Progenitor cell of endocrine pancreas (in vitro differentiated cells): ENCODE measurements around the gene SHC4. TPM values are rescaled to one million over a fixed set of nuclear protein-coding genes. Genes with fewer than 3 reads are reported as not detected.

Experiments used
- DNase-seq: peaks from one replicate; pipeline ENCODE4 v3.0.0; 2021; ENCODE audit warnings: low spot score; ENCODE audit not compliant: unreplicated experiment
- H3K27ac Mint-ChIP-seq: 2 replicates; pipeline ENCODE4 v1.8.0; 2021; ENCODE audit warnings: mild to moderate bottlenecking, moderate library complexity, mixed read lengths
- H3K27me3 Mint-ChIP-seq: 2 replicates; pipeline ENCODE4 v1.8.0; 2021; ENCODE audit warnings: mixed read lengths
- H3K36me3 Mint-ChIP-seq: 2 replicates; pipeline ENCODE4 v1.8.0; 2022; ENCODE audit warnings: mixed read lengths; ENCODE audit not compliant: insufficient read depth
- H3K4me1 Mint-ChIP-seq: 2 replicates; pipeline ENCODE4 v1.8.0; 2021; ENCODE audit warnings: low read depth, mixed read lengths
- H3K4me3 Mint-ChIP-seq: 2 replicates; pipeline ENCODE4 v1.8.0; 2021; ENCODE audit warnings: low read depth, mild to moderate bottlenecking, moderate library complexity, mixed read lengths
- H3K9me3 Mint-ChIP-seq: 2 replicates; pipeline ENCODE4 v1.8.0; 2021; ENCODE audit warnings: low read depth, mixed read lengths
- total RNA-seq: library from RNA; stranded (reverse); gene quantifications from 2 replicates; pipeline ENCODE4 v1.2.1, GENCODE V29; 2021
- TF ChIP-seq, protein P1 (sequence below): fragments of 200-600 bp; sonication (generic); IDR thresholded peaks from one replicate; pipeline ENCODE4 v1.5.0; 2021; ENCODE audit warnings: antibody characterized with exemption, mild to moderate bottlenecking; ENCODE audit not compliant: unreplicated experiment

The SHC4 gene
- total RNA-seq, 1 donor from 2014 or later, result 0.36 TPM

DNA sequence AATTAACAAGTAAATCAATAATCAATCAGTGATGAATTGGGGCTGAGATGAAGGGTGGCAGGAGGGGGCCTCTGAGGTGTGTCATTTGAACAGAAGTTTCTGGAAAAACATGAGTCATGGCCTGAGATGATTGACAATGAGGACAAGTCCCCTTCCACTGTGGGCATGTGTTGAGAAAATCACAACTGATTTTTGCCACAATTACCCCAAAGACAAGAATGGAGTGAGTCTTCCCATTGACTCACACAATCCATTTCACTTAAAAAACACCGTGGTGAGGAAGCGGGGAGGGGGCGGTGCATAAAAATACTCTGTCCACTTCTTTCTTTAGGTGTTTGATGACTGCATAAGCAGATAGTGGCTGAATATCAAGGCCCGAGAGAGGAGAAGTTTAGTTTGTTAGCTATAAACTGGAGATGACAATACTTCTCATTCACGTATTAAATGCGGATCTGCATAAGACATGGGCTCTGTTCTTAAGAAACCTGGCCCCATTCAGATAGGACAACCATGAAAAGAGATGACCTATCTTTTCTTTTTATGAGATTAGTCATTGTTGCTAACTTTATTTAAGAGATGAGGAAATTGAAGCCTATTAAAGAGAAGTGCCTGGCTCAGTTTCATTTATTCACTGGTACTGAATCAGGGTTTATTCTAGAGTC lies 34.7 kb downstream of the SHC4 start:
- H3K4me3 Mint-ChIP-seq, result no peak overlapping the region
- H3K36me3 Mint-ChIP-seq, result no peaks in the 10 kb centered on the region
- no peaks in the 10 kb centered on the region for H3K9me3 Mint-ChIP-seq
- TF ChIP-seq, protein P1, sequence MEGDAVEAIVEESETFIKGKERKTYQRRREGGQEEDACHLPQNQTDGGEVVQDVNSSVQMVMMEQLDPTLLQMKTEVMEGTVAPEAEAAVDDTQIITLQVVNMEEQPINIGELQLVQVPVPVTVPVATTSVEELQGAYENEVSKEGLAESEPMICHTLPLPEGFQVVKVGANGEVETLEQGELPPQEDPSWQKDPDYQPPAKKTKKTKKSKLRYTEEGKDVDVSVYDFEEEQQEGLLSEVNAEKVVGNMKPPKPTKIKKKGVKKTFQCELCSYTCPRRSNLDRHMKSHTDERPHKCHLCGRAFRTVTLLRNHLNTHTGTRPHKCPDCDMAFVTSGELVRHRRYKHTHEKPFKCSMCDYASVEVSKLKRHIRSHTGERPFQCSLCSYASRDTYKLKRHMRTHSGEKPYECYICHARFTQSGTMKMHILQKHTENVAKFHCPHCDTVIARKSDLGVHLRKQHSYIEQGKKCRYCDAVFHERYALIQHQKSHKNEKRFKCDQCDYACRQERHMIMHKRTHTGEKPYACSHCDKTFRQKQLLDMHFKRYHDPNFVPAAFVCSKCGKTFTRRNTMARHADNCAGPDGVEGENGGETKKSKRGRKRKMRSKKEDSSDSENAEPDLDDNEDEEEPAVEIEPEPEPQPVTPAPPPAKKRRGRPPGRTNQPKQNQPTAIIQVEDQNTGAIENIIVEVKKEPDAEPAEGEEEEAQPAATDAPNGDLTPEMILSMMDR, result no peak
- no peak overlapping the region for H3K27ac Mint-ChIP-seq
- peaks cover 15% of the 10 kb centered on the region for H3K27me3 Mint-ChIP-seq
- H3K4me1 Mint-ChIP-seq, result peaks cover 2% of the 10 kb centered on the region
- no peak for DNase-seq

GRCh38 chr15:48925714-48926223 lies 38.0 kb downstream of the SHC4 start:
- Mint-ChIP-seq H3K4me3 (no peak overlapping the region), H3K27ac (no peak overlapping the region), H3K9me3 (no peaks in the 10 kb centered on the region), H3K36me3 (no peaks in the 10 kb centered on the region), H3K4me1 (peaks cover 2% of the 10 kb centered on the region), H3K27me3 (peaks cover 15% of the 10 kb centered on the region)
- TF ChIP-seq, protein P1, result no peak
- no peak for DNase-seq

- H3K9me3 Mint-ChIP-seq, result no peaks in the 10 kb centered on the region
- H3K27ac Mint-ChIP-seq, result no peak overlapping the region
- no peaks in the 10 kb centered on the region for H3K36me3 Mint-ChIP-seq
- DNase-seq, result no peak
- H3K27me3 Mint-ChIP-seq, result peaks cover 15% of the 10 kb centered on the region
- H3K4me3 Mint-ChIP-seq, result no peak overlapping the region
- H3K4me1 Mint-ChIP-seq, result peaks cover 2% of the 10 kb centered on the region
- TF ChIP-seq, protein P1, result no peak
Measured at GRCh38 chr15:48924528-48925393, 39.0 kb downstream of the SHC4 start.

DNA sequence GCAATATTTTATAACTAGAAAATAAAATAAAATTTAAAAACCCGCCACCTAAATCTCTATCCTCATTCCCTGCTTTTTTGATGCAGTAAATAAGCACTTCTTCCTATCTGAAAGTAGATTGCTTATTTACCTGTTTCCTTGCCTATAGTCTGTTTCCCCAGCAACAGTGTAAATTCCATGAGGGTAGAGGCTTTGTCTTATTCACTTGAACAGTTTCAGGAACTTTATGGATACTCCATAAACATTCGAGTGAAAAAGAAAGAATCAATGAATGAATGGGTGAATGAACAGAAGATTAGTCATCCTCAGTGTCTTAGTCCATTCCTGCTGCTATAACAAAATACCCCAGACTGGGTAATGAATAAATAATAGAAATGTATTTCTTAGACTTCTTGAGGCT lies 41.7 kb downstream of the SHC4 start:
- H3K36me3 Mint-ChIP-seq, result no peaks in the 10 kb centered on the region

GRCh38 chr15:48916721-48917120 lies 47.0 kb downstream of the SHC4 start:
- Mint-ChIP-seq H3K4me1 (peaks cover 5% of the 10 kb centered on the region), H3K27ac (no peak overlapping the region), H3K27me3 (no peaks in the 10 kb centered on the region), H3K4me3 (no peak overlapping the region), H3K9me3 (no peaks in the 10 kb centered on the region), H3K36me3 (no peaks in the 10 kb centered on the region)
- DNase-seq, result no peak
- TF ChIP-seq, protein P1, result no peak

More for the DNA sequence above, 41.7 kb downstream of the SHC4 start:
- TF ChIP-seq, protein P1, result no peak
- no peak for DNase-seq
- Mint-ChIP-seq H3K27ac (no peak overlapping the region), H3K27me3 (peaks cover 7% of the 10 kb centered on the region), H3K9me3 (no peaks in the 10 kb centered on the region), H3K4me1 (no peaks in the 10 kb centered on the region), H3K4me3 (no peak overlapping the region)
